ENCODE data around the gene ZNF230. TPM values are rescaled to one million over a fixed set of nuclear protein-coding genes. Genes with fewer than 3 reads are reported as not detected.

Gene ZNF230
- polyA plus RNA-seq, 1 experiment = 4.0 TPM

DNA sequence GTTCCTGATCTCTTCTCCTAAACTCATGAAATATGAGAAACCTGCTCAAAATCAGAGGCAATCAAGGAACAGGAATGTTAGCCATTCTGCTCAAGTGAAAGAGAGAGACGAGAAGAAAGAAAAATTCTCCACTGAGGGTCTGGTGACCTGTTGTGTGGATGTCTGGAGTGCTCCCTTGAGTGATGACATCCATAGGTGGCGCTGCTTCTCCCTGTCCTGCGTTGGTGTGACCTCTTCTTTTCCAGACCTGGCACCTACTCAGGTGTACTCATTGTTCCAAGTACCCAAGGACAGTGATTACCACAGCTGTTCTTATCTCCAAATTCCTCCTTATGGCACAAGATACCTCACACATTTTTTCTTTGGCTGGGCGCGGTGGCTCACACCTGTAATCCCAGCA lies 53.1 kb downstream of the ZNF230 start:
- ChIA-PET POLR2A (no interaction called here), CTCF (no interaction called here)
- no peak overlapping the region for H3K27ac ChIP-seq (ENCODE audit: low read depth, low read length)
- no peaks in the 10 kb centered on the region for H3K27me3 ChIP-seq (ENCODE audit: control insufficient read depth, insufficient read depth, low read length)
- TF ChIP-seq, protein P1, sequence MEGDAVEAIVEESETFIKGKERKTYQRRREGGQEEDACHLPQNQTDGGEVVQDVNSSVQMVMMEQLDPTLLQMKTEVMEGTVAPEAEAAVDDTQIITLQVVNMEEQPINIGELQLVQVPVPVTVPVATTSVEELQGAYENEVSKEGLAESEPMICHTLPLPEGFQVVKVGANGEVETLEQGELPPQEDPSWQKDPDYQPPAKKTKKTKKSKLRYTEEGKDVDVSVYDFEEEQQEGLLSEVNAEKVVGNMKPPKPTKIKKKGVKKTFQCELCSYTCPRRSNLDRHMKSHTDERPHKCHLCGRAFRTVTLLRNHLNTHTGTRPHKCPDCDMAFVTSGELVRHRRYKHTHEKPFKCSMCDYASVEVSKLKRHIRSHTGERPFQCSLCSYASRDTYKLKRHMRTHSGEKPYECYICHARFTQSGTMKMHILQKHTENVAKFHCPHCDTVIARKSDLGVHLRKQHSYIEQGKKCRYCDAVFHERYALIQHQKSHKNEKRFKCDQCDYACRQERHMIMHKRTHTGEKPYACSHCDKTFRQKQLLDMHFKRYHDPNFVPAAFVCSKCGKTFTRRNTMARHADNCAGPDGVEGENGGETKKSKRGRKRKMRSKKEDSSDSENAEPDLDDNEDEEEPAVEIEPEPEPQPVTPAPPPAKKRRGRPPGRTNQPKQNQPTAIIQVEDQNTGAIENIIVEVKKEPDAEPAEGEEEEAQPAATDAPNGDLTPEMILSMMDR (IDR thresholded peaks at IDR 0.05; ENCODE audit: low read depth, low read length) = no peak
- H3K9me3 ChIP-seq (ENCODE audit: control insufficient read depth, insufficient read depth, low read length) = no peaks in the 10 kb centered on the region; the same call in 1 of the 2 replicates
- no peak overlapping the region for H3K4me3 ChIP-seq (ENCODE audit: low read depth, low read length)
- DNase-seq (ENCODE audit: low read depth, low spot score) = no peak

DNA sequence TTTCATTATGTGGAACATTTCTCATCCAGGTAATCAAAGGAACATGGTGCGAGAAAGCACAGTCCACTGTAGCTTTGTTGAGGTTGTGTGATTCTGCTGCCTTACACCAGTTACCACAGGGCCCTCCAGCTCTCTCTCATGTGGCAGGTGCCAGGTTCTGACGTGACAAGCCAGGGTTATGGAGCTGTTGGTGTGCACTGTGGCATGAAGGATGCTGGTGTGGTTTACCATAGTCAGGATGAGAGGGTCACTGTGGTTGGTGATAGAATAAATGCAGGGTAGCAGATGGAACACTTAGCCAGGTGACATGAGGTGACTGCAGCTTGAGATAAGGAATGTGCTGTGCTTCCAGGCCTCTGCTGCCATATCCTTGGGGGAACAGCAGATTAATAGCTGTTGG lies 56.5 kb downstream of the ZNF230 start:
- TF ChIP-seq, protein P1 (IDR thresholded peaks at IDR 0.05; ENCODE audit: low read depth, low read length) = no peak
- DNase-seq (ENCODE audit: low read depth, low spot score) = no peak
- Histone ChIP-seq H3K4me3 (ENCODE audit: low read depth, low read length) (no peak overlapping the region), H3K9me3 (ENCODE audit: control insufficient read depth, insufficient read depth, low read length) (peaks cover 7% of the 10 kb centered on the region), H3K27ac (ENCODE audit: low read depth, low read length) (no peak overlapping the region), H3K27me3 (ENCODE audit: control insufficient read depth, insufficient read depth, low read length) (no peaks in the 10 kb centered on the region)
- ChIA-PET POLR2A (no interaction called here), CTCF (no interaction called here)

DNA sequence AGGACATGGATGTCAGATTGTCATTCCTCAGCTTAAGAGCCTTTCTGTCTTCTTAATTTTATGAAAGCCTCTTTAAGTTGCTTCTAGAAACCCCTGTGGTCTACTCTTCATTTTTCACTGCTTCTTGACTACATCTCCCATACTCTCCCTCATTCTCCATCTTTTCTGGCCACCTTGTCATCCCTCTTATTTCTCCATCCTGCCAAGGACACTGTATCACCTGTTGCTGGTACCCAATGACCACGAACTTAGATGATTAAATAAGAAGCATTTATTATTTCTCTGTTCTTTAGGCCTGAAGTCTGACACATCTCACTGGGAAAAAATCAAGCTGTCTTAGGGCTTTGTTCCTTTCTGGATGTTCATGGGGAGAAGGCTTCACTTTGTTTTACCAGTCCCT lies 58.3 kb downstream of the ZNF230 start:
- Histone ChIP-seq H3K27me3 (ENCODE audit: control insufficient read depth, insufficient read depth, low read length) (no peaks in the 10 kb centered on the region), H3K27ac (ENCODE audit: low read depth, low read length) (no peak overlapping the region), H3K4me3 (ENCODE audit: low read depth, low read length) (no peak overlapping the region), H3K9me3 (ENCODE audit: control insufficient read depth, insufficient read depth, low read length) (peaks cover 14% of the 10 kb centered on the region)
- DNase-seq (ENCODE audit: low read depth, low spot score) = no peak
- TF ChIP-seq, protein P1 (IDR thresholded peaks at IDR 0.05; ENCODE audit: low read depth, low read length) = no peak
- ChIA-PET CTCF (no interaction called here), POLR2A (no interaction called here)

Small RNA genes lying within 50 kb of the gene (small RNA-seq; reads per million reads assigned to genes)
- gene AC006213.5 (ENCODE audit: insufficient read length, low read depth) = not detected

Other genes with a start within 250 kb of the ZNF230 start
- 9.2 and 12.1 TPM in 2 replicates for gene SMG9, start 248.0 kb upstream of the ZNF230 start, polyA plus RNA-seq (2011; rRNA removed)
- gene KCNN4, start 222.0 kb upstream of the ZNF230 start, polyA plus RNA-seq (2011; rRNA removed) = 0.12 and 0.32 TPM in 2 replicates
- 0.66 and 0.88 TPM in 2 replicates for gene LYPD5, start 200.5 kb upstream of the ZNF230 start, polyA plus RNA-seq (2011; rRNA removed)
- 5.6 and 7.9 TPM in 2 replicates for gene ZNF283, start 175.6 kb upstream of the ZNF230 start, polyA plus RNA-seq (2011; rRNA removed)
- gene ZNF404, start 119.0 kb upstream of the ZNF230 start, polyA plus RNA-seq (2011; rRNA removed) = 3.4 and 4.8 TPM in 2 replicates
- gene ZNF45, start 67.7 kb upstream of the ZNF230 start, polyA plus RNA-seq (2011; rRNA removed) = 12.0 and 16.1 TPM in 2 replicates
- gene ZNF221, start 51.7 kb upstream of the ZNF230 start, polyA plus RNA-seq (2011; rRNA removed) = 2.5 and 3.0 TPM in 2 replicates
- gene ZNF155, start 18.8 kb upstream of the ZNF230 start, polyA plus RNA-seq (2011; rRNA removed) = 6.8 and 8.2 TPM in 2 replicates
- gene ZNF222, start 22.4 kb downstream of the ZNF230 start, polyA plus RNA-seq (2011; rRNA removed) = 5.1 and 6.9 TPM in 2 replicates
- 4.2 and 5.3 TPM in 2 replicates for gene ZNF223, start 49.1 kb downstream of the ZNF230 start, polyA plus RNA-seq (2011; rRNA removed)
- 1.5 and 1.6 TPM in 2 replicates for gene ZNF284, start 69.2 kb downstream of the ZNF230 start, polyA plus RNA-seq (2011; rRNA removed)
- gene ZNF224, start 91.4 kb downstream of the ZNF230 start, polyA plus RNA-seq (2011; rRNA removed) = 14.4 and 17.5 TPM in 2 replicates
- gene ZNF225, start 110.4 kb downstream of the ZNF230 start, polyA plus RNA-seq (2011; rRNA removed) = 3.1 and 5.1 TPM in 2 replicates
- gene ZNF234, start 138.6 kb downstream of the ZNF230 start, polyA plus RNA-seq (2011; rRNA removed) = 6.0 and 6.5 TPM in 2 replicates
- gene ZNF226, start 162.1 kb downstream of the ZNF230 start, polyA plus RNA-seq (2011; rRNA removed) = 30.5 and 36.1 TPM in 2 replicates
- gene ZNF227, start 209.6 kb downstream of the ZNF230 start, polyA plus RNA-seq (2011; rRNA removed) = 9.9 and 11.8 TPM in 2 replicates